ENCODE measurements around the gene TXNRD2.

The TXNRD2 gene

DNA sequence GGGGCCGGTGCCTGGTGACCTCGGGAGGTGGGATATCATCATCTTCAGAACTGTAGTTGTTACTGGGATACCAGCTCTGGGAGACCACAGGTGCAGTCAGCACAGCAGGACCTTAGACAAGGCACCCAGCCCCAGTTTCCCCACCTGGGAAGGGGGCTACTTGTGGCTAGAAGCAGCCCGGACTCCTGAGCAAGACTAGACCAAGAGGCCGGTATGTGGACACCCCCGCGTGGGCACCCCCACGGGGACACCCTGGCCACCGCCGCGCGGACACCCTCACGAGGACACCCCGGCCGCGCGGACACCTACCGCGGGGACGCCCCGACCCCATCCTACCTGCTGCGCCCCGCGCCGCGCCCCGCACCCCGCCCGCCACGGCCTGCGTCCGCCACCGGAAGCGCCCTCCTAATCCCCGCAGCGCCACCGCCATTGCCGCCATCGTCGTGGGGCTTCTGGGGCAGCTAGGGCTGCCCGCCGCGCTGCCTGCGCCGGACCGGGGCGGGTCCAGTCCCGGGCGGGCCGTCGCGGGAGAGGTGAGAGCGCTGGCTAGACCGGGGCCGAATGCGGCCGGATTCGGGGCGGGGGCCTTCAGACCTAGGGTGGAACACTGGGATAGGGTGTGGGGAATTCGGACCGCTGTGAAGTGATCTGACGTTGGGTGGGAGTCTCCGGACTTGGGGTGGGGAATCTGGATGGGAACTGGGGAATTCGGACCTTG is at the start of gene TXNRD2, which contains the start of gene COMT:
Gene TXNRD2 (minus strand): TSS at position 454 of the 718 bp plus-strand sequence. CDS start 15 bp downstream, at position 439.
Gene COMT (plus strand): TSS at position 408 of the 718 bp plus-strand sequence. CDS start 20,755 bp downstream, outside the sequence.
- DNase-seq = no peak

DNA sequence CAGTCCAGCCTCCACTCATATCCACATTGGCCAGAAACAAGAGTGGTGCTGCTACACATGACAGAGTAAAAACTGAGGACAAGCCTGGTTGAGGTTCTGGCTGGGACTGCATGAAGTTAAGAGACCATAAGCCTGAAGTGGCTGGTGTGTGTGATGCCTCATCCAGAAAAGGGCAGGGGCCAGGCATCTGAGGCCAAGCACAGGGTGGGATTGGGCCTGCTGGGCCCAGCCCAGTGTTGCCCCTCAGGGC is 49.7 kb upstream of the TXNRD2 start:
- no peak for DNase-seq

DNA sequence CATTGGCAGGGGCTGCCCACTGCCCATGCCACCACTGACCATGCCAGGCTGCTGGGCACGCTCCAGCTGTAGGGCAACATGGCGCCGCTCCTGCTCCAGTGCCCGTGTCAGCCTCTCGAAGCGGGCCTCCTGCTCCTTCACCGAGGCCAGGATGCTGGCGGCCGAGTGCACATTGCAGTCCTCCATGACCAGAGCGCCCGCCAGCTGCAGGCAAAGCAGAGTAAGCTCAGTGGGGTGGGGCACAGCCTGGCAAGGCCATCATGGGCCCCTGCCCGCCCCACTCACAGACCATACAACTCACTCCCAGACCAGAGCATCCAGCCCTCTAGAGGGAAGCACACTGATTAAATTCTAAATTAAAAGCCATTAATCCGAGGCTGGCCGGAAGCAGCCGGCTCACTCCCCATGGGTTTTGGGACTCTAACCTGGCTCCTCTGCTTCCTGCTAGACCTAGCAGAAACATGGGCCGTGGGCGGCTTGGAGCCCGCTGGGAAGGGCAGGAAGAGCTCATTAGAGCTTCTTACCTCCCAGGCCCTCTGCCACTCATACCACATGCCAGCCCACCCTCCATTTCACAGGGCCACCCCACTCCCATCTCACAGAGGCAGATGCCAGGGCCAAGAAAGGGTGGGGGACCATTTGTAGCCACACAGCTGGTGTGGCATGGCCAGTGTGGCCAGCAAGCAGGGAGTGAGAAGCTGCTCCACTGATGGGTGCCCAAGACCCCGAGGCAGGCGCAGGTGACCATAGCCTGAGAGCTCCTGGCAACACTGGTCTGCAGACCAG is 49.2 kb upstream of the TXNRD2 start:
- DNase-seq = no peak

DNA sequence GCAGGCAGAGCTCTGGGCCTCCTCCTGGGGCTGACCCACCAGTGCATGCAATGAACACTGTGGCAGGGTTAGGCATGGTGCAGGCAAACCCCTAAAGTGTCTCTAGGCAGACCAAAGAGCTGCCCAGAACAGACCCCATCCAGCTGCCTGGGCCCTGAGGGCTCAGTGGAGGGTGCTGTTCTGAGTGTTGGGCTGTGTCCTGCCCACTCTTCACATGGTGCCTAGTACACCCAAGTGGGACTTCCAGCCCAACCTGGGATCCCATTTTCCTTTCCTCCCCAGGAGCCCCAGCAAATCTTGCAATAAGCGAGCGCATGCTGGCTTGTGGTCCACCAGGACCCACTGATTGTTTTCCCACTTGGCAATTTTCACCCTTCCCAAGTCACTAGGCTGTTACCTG is 48.6 kb upstream of the TXNRD2 start:
- DNase-seq = no peak

DNA sequence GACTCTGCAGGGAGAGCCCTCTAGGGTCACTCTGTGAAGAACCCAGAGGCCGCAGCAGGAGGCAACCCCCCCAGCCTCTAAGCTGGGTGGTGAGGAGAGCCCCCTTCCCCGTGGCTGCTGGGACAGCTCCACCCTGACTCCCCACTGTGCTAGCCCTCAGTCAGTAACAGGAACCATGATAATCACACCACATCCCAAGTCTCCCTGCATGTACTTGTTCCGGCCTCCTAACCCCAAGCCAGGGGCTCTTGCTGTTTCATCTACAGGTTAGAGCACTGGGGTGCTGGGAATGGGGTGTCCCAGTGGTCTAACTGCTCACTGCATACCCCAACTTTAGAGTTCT is 48.1 kb upstream of the TXNRD2 start:
- no peak for DNase-seq

DNA sequence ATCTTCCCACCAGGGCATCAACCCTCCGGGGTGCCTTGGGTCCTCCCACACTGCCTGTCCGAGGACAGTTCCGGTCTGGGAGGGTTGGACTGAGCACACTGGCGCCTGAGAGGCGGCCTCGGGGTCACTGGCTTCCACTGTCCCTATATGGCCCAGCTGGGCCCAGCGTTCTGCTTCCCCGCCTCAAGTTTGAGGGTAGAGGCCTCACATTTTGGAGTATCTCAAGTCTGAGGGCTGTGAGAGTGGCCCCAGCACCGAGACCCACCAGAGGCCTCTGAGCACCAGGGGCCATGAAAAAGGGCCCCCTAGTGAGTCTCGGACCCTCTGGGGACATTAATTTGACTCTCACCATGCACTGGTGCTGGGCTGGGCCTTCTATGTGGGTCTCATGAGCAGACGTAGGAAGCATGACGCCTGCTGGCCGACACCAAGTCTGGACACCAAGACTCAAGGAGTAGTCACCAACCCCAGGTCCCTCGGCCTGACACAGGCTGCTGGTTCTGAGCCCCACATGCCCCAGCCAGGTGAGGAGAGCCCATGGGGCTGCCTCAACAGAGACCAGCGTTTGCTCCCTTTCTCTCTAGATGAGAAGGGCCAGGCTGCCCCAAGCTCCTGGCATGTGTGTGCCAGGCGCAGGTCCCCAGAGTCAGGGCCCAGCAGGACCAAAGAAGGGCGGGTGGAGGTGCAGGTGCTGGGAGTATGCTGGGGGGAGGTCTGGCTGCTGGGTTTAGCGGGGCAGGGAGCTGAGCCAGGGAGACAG is 47.5 kb upstream of the TXNRD2 start:
- DNase-seq = no peak

DNA sequence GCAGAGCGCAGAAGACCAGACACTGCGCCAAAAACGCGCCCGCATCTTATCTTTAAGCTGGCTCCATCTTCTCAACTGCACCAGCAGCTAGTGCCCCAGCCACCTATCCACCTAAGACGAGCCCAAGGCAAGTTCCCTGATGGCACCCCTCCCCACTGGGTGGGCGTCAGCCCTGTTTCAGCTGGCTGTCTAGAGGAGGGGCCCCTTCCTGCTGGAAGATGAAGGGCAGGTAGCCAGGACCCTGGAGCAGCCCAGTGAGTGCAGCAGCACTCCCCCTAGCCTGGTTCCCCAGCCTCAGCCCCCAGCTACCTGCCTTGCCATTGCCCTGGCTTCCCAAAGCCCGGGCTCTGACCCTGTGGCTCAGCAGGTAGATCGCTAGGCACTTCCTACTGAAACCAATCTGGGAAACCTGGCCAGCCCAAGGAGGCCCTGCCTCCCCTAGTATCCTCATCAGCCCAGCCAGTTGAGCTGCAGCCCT is 46.8 kb upstream of the TXNRD2 start:
- no peak for DNase-seq

DNA sequence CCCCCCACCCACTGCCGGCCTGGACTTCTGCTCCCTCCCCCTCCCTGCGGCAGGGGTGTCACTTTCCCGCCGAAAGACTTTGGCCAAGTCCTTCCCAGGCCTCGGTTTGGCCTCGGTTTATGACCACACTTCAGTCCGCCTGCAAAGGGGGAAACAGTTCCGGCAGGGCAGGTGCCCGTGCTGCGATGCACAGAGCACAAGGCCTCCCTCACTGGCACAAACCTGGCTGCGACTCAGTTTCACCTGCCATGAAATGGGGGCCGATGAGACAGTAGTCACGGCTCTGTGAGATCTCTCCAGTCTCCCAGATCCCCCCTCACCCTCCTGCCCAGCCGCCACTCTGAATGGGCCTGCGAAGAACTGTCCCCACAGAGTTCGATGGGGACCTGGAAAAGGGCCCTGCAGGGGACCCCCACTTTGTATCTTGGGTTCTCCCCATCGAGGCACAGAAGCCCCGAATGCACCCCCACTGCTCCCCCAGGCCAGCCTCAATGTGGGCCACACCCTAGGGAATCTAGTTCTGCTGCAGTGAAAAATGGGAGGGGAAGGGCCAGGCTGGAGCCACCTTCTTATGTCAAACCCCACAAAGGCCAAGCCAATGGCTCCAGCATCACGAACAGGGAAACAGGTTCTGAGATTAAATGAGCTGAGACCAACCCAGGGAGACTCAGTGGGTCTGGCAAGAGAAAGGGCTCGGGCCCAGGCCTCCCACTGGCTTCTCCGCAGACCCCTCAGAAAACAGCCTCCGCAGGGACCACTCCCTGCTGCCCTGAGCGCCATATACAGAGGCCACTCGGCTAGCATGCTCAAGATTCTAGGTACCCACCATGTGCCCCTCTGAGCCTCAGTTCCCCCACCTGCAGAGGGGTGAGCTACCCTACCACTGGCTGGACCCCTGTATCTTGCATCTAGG is 46.0 kb upstream of the TXNRD2 start:
- DNase-seq = no peak

DNA sequence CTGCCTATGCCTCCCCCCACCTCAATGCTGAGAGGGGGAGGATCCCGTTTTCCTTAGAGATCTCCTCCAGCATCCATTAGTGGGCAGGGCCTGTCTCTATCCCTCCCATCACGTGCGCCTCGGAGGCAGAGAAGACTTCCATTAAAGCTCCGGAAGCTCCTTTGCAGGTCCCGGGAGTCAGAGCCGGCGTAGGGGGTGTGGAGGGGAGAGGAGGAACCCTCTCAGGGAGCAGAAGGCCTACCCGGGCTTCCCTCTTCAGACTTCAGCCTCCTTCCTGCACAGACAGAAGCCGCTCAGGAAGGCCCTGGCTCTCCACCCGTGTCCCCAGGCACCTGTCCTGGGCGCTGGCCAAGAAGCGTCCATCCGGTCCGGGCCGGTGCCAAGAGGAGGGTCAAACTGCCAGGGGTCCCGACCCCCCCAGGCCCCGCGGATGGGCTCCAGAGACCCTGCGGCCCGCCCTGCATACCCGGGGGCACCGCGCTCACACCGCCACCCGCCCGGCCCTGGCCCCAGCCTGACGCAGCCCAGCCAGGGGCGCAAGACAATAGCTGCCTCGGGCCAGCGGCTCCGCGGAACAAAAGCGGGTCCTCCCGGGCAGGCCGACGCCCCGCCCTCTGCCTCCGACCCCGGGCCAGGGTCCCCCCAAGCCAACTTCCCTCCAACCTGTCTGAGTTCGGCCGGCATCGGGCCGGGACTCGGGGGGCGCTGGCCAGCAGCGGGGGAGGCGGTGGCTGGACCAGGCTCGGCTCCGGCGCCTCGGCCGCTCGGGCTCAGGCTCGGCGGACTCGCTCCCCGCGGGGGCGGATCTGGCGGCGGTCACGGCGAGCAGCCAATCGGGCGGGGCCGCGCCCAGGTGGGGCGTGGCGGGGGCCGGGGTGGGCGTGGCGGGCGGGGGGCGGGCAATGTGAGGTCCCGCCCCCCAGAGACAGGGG is 45.1 kb upstream of the TXNRD2 start:
- DNase-seq = peak; percentile 57

DNA sequence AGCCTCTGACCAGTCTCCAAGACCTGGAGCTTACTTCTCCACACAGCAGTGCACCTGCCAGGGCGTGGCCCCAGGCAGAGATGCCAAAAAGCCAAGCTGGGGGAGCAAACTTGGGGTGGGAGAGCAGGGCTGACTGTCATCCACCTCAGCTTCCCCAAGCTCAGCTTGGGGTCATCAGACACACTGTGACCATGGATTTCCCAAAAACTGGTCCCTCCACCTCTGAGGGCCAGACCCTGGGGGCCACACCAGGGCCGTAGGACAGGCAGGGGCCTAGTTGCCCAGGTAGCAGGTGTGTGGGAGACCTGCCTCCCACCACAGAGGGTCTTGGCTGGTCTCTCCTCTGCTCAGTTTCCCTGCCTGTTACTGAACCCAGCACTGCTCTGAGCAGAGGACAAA is 44.4 kb upstream of the TXNRD2 start:
- DNase-seq = no peak

DNA sequence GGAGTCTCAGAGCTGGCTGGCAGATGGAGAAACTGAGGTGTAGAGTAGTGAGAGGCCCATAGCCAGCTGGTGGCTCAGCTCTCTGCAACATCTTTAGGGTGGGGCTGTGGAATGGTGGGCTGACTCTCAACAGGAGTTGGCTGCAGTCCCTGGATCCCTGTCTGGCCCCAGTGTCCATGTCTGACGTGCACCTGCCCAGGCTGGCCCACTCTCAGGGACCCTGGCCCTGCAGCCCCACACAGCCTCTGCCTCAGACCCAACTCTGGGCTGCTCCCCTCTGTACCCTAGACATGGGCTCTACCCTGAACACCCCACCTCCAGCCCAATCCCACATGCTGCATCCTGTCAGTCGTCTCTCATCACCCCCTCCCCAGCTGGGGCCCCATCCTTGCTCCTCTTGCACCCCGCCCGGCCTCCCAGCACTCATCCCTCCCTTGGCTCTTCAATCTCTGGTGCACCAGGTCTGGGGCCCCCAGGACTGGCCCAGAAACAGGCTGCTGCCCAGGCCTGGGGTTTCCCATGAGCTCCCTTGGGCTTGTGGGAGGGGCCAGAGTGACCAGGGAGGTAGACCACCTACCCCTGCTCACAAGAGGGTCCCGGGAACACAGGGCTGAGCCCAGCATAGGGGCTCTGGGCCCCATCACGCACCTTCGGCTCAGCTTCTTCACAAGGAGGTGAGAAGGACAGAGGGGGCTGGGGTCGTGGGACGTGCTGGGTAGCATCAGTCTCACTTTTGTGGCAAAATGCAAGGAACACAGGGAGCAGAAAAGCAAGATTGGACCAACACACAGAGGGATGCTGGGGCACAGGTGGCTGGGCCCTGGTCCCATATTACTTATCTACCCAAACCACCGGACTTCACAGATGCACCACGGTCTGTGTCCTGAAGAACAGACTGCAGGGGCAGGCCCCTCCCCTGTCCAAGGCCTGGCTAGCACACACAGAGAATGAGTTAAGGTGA is 43.5 kb upstream of the TXNRD2 start:
- DNase-seq = no peak

DNA sequence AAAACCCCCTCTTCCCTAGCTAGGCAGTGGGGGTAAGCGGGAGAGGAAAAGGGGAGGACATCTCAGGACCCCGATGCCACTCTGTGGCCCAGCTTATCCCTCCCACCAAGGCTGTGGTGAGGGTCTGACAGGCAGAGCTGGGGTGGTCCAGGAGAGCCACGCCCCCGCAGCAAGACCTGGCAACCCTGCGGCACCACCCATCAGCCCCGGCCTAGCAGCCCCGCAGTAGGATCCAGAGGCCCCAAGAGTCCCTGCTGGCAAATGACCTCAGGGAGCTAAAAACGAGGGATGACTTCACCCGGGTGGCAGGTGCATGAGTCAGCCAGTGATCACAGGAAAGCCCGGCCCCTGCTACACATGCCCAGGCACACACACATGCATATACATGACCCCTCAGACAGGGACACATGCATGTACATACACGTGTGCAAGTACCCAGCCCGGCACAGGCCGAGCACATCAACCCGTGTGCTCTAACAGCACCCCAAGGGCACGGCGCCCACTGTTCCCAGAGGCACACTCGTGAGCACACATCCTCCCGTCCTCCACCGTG is 42.7 kb upstream of the TXNRD2 start:
- DNase-seq = no peak

DNA sequence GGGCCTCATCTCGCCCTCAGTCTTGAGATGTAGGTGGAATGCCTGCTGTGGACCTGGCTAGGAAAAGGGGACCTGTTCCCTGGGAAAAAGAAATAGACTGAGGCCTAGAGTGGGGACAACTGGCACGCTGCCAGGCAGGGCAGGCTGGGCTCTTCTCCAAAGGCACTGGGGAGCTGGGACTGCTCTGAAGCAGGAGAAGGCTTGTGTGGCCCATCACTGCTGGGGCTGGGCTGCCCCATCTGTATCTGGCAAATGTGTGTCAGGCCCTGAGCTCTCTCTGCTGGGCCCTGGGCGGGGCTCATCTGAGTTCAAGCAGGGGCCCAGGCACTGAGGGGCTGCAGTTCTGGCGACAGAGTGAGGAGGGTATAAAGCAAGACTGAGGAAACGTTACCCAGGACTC is 42.1 kb upstream of the TXNRD2 start:
- DNase-seq = no peak

DNA sequence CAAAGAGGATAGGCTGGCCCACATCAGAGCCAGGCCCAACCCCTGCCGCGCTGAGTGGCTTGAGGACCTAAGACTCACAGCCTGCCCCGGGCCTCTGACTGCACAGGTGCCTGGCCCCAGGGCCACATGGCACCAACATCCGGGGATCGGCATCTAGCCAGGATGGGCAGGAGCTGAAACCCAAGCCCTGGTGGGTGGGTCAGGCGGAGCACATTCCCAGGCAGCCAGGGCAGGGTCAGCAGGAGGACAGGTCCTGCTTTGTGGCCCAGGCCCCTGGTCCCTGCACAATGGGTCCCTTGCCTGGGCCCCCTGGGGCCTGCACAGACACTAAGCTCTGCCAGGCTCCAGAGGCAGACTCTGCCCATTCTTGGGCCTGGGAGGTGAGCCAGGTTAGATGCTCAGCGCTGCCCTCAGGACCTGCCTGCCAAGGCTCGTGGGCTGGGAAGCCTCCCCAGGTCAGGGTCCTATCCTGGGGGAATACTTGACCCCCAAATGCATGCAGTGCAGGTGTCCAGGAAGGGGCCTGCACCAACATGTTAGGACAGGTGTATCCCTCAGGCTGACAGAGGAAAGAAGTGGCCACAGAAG is 41.5 kb upstream of the TXNRD2 start:
- no peak for DNase-seq

DNA sequence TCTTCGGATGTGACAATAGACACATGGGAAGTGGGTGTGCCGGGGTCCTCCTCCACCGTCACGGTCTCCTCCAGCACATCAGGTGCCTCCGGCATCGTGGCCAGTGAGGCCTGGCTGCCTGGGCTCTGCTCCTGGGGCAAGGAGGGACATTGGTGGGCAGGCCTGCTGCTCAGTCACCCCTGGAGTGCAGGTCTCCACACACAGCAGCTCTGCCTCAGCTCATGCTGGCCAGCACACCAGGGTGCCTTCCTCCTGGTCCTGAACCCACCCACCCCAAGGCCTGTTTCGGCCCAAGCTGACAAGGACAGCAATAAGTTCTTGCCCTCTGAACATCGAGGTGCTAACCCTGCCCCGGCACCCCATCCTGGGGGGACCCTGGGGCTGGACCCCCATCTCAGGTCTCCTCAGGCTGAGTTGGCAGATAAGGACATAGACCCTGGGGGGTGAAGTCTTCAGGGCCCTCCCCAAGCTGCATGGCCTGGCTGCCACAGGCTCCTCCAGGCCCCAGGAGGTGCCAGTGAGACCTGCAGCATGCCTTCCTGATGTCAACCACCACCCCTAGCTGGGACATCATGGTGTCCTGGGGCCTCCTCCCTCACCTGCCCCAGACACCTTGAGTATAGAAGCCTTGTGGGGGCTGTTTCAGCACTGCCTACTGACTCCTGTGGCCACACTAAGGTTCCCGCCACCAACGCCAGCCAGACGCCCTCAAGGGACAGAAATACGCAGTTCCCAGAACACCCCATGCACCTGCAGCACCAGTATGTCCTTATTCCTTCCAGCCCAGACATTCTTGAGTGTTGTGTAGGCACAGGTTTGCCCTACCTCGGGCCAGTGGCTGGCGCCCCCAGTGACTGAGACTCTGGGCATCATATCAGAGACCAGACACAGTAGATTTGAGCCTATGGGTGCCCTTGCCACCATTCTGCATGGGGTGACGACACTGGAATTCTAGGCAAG is 40.6 kb upstream of the TXNRD2 start:
- DNase-seq = no peak

DNA sequence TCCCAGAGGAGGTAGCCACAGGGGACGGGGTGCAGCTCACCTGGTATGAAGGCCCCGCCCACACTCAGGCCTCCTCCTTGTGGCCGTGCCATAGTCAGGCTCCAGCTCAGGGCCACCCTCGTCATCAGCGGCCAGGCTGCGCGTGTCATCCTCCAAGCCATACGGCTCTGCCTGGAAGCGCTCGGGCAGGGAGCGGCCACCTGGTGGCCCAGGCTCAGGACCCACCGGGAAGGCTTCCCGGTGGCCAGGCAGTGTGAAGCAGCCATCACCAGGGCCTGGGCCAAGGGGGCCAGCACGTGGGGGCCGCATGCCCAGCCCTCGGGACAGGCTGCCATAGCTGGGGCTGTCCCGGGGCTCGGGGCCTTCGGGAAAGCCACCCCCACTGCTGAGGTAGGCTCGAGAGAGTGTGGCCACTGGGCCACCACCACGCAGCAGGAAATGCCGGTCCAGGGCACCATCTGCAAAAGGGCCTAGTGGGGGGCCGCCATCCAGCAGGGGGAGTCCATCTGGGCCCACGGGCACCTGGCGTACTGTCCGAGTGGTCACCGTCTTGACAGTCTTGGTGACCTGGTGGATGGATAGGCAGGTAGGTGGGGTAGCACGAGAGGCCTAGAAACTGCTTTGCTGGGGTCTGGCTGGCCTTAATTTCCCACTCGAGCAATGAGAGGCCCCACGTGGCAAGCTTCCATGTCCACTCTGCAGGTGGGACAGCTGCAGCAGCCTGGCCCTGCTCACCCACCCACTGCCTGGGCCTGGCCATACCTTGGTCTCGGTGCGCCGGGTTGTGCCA is 39.7 kb upstream of the TXNRD2 start:
- DNase-seq = no peak

DNA sequence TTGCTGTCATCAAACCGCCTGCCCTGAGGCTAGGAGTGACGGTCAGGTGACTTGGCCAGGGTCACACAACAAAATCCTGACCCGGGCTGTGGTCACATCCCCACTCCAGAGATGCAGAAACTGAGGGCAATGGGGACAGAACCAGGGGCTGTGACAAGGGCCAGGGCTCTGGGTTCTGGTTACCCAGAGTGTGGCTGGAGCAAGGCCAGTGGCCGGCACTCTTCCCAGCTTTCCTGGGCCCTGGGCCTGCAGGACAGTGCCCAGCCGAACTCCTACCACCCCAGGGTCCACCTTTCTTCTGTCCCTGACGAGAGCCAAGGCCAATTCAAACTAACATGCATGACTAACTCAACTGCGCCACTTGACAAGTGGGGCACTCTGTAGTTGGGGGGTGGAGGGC is 39.1 kb upstream of the TXNRD2 start:
- no peak for DNase-seq
